ENCODE results near the gene UBE2D2.
"Not testable (repeated sequence)": the region's sequence is repeated elsewhere in the genome, so short reads cannot be mapped to it uniquely, and the experiment has no call there.

- not testable (repeated sequence) for TF ChIP-seq CTCF (IDR thresholded peaks at IDR 0.05; ENCODE audit: low read depth, low read length); EZH2phosphoT487 (IDR thresholded peaks at IDR 0.05; ENCODE audit: low read depth)
Measured at GRCh38 chr5:139593076-139593475, 31.9 kb downstream of the UBE2D2 start.

Measured in OCI-LY3 (cell line).